GM03348 (cell line): ENCODE measurements around the gene MOB4.
A peak's percentile ranks its signal among the peaks of the same experiment; 100 is the strongest.
"Not testable (repeated sequence)": the region's sequence is repeated elsewhere in the genome, so short reads cannot be mapped to it uniquely, and the experiment has no call there.

Experiments
- DNase-seq: peaks from one replicate; pipeline ENCODE4 v3.0.0; 2012; ENCODE audit warnings: low spot score

Gene MOB4

DNA sequence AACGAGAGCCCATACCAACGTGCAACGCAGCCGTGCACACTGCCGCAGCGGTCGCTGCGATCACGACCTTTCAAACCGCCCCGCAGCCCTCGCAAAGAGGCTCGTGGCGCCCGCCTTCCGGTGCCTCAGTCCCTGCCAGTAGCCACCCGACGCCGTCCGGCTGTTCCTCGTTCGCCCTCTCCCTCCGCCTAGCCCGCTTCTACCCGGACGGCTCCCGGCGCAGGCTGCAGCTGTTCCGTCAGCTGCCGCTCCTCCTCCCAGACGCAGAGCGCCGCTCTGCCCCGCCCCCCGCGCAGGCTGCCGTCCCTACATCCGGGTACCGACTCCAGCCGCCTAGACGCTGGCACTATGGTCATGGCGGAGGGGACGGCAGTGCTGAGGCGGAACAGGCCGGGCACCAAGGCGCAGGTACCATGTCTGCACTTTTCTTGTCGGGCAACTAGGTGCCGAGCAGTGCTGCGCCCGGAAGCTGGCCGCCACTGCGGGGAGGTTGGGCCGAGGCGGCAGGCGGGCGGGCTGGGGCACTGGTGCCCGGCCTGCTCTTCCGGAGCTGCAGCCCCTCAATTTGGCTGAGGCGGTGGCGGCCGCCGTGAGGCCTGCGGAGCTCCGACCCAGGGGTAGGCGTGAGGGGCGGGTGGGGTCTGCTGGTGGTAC is at the start of gene MOB4:
MOB4 (plus strand) TSS at position 328 of the 654 bp plus-strand sequence; CDS start at position 349, 21 bp downstream.
- DNase-seq, result peak; percentile 97

DNA sequence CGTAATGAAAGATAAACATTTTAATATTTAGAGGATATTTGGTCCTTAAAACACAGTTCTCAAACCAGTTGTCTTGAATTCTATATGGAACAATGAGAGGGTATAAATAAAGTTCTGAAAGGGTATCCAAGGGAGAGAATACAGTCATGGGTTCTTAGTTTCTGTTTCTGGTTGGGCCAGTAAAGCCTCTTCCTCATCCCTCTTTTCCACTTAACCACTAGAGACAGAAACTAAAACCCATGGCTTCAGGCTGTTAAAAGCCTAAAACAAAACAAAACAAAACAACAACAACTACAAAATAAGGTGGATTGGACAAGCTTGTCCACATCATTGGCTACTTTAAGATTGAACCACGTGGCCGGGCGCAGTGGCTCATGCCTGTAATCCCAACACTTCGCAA is 43.7 kb upstream of the MOB4 start:
- DNase-seq, result no peak

DNA sequence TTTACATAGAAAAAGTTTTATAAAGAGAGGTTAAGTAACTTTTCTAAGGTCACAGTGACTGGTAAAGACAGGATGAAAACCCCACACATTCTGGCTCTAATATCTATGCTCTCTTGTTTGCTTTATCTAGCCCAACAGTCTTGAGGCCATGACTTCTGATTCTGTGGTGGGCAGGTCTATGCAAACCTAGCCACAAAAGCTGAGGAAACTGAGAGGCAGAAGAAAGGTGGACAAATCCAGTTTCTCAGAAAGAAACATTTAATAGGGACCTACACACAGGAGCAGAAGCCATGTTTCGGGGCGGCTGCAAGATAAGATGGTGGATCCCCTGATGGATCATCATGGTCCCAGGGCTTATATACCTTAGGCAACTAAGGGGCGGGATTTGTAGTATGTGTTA is 38.1 kb upstream of the MOB4 start:
- DNase-seq, result no peak

DNA sequence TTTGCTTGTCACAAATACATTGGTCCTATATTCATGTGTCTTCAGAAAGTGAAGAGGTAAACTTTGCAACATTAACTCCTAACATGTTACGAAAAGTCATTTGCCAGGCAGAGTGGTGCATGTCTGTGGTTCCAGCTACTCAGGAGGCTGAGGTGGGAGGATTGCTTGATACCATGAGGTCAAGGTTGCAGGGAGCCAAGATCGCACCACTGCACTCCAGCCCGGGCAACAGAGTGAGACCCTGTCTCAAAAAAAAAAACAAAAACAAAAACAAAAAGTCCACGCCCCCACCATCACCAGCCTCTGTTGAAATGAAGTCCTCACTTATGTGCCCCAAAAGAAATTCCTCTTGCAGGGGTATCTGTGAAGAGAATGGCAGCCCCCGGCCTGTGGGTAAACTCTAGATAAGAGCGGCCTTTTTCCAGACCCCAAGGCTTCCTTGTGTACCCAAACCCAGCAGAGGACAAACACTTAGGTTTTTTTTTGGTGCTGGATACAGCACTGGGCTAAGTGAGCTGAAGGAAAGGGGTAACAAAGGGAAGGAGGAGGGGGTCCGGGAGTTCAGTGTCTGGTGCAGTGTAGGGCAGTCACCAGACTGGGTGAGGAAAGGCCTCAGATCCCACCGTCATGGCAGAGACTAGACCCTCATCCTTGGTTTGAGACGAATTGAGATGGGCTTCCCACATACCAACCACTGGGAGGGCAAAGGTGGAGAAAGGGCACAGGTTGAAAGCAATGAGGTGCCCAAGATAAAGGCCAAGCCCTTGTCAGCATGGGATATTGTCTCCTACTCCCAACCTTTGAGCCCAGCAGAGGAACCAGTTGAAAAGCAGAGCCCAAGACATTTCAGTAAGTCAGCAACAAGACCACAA is 35.5 kb upstream of the MOB4 start:
- DNase-seq, result no peak

DNA sequence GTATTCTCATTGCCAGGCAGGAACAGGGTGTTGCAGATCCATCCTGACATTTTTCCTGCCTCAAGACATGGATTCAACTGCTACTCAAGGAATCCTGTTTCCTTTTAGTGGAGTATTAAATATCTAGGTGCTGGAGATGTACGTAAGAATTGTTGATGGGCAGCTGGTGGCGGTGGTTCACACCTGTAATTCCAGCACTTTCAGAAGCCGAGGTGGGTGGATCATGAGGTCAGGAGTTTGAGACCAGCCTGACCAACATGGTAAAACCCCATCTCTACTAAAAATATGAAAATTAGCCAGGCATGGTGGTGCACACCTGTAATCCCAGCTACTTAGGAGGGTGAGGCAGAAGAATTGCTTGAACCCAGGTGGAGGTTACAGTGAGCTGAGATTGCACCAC is 31.6 kb upstream of the MOB4 start:
- not testable (repeated sequence) for DNase-seq

DNA sequence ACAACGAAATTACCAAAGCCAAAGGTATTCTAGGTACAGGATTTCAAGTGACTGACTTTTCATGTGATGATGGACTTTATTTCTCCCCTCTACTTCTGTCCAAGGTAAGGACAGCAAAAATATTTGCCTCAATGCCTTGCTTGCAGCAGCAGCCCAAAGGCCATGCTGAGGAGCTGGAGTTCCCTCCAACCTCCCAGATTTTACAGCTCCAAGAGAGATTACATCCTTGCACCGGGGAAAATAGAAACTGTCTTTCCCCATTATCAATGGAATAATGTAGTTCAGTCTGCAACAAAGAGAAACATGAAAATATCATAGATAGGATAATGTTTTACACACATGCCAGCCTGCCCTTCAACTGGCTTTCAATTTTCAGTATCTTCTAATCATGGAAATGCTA is 29.7 kb upstream of the MOB4 start:
- DNase-seq, result no peak

DNA sequence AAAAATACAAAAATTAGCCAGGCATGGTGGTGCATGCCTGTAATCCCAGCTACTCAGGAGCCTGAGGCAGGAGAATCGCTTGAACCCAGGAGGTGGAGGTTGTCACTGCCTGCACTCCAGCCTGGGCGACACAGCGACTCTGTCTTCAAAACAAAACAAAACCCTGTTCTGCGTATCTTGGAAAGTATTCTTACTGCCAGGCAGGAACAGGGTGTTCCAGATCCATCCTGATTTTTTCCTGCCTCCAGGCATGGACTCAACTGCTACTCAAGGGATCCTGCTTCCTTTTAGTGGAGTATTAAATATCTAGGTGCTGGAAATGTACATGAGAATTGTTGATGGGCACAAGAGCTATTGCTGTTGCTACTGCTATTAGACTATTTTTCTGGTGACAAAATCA is 28.5 kb upstream of the MOB4 start:
- DNase-seq, result no peak

DNA sequence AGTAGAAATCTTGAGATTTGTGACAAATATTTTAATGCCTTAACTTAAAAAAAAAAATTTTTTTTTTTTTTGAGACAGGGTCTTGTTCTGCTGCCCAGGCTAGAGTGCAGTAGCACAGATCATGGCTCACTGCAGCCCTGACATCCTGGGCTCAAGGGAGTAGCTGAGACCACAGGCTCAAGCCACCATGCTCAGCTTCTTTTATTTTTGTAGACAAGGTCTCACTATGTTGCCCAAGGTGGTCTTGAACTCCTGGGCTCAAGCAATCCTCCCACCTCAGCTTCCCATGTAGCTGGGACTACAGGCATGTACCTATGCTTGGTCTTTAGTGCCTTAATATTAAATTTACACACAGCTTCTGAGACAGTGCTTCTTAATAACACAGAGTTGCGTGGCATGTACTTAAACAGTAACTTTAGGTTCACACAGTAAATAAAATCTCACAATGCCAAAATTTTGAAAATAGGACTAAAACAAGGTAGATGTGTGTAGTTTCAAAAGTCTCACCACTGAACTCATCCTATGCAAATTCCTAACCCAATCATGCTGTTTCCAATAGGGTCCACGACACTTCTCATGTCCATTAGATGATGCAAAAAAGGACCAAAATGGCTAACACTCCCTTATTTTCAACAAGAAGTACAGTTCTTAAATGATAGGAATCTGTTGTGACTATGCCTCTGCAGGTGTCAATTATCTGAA is 20.3 kb upstream of the MOB4 start:
- no peak for DNase-seq

DNA sequence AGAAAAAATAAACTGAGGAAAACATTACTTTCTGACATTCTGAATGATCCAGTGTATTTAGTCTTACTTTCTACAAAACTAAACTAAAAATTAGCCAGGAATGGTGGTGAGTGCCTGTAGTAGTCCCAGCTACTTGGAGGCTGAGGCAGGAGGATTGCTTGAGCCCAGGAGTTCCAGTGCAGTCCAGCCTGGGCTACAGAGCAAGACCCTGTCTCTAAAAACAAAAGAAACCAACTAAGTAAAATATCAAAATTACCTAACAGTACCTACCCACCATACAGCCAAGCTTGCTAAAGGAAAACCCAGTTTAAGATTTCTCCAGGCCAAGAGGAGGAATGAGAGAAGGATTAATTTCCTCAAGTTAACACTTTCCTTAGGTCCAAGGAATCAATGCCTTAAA is 19.2 kb upstream of the MOB4 start:
- no peak for DNase-seq

DNA sequence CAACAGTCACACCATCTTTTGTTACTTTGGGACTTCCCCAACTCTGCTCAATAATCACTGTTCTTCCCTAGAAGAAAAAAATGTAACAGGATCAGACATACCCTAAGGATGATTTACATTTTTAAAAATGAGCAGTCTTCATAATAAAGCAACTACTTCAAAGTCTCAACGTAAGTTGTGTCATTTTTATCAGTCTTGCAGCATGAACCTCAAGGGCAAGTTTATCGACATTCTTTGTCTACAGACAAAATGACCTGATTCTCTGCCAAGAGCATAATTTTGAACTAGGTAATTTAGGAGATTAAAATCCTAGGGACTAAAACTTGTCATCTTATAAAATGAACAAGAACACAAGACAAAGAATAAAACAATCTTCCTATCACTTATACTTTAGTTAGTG is 18.5 kb upstream of the MOB4 start:
- DNase-seq, result no peak

DNA sequence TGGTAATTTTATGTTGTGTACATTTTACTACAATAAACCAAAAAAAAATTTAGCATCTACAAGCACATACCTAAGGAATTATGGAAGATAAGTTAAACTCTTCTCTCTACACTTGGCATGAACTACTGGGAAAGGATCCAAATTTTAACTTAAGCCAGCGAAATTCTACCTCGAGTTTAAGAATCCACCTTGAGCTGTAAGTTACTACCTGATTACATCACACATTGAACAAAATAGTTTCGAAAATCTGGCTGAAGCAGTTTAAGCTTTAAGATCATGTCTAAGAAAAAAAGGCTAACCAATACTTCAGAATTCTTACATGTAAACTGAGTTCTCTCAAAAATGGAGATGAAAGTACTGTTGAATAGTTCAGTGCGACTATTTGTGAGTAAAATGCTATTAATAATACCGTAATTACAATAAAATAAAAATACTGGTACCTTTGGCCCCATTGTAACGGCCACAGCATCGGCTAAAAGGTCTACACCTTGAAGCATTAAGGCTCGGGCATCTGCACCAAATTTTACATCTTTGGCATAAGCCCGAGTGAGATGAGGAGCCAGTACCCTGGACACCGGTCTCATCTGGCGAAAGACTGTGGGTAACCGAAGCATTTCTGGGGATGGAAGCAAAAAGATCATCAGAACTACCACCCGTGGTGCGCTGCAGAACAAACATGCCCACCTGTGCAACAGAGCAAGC is 17.5 kb upstream of the MOB4 start:
- no peak for DNase-seq

DNA sequence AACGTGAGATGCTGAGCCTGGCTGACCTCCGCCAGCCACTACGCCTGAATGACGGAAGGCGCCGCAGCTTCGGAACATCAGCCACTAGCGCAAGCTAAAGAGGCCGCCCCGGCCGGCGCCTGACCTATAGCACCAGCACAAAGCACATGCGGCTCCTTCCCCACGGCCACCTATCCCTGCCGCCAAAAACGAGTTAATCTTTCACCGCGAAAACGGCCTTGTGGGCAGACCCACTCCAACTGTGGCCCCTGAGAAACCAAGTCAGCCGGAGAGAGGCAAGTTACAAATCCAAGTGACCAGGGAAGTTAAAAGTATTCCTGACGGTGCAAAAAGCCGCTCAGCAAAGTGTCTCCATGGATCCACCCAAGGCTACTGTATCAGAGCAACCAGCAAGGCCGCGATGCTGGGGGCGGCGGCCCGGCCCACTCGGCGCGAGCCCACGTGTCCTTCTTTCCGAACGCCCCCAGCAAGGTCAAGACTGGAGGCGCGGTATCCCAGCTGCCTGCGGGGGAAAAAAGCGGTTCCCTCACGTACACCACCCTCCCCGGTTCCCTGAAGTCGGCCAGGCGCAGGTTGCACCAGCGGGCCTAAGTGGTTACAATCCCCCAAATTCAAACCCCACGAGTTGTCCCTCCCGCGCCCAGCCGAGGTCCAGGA is 16.8 kb upstream of the MOB4 start:
- DNase-seq, result peak; percentile 57

DNA sequence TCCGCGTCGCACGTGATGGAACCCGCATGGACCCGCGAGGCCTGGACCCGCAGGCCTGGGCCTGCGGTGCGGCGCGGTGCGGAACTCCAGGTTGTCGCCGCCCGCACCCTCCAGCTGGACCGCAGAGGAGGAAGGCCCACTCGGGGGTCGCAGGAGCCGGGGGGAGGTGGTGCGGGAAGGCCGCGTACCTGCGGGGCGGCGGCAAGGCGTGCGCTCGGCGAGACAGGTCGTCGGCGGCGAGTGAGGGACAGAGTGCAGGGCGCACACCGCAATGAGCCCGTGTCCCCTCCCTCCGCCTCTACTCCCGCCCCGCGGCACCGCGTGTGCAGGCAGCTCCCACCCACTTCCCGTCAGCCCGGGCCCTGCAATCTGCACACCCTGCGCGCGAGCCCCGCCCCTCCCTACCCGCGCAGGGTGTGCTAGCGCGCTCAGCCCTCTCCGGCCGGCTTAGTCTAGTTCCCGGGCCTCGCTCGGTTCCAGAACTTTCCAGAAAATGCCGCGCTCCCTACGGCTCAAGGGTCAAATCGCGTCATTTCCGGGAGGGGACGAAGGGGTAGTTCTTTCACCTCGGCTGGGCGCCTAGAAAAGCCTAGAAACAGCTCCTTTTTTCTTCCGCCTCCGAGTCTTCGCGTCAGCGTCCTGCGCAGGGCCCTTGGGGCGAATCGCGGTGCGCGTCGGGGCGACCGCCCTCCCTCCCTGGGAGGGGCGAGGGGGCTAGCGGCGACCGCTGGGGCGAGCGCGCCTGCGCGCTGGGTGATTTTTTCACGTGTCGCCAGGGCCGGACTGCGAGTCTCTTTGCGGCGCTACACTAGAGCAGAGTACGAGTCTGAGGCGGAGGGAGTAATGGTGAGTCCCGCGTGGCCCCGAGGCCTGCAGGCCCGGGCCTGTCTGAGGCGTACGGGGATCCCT is 16.0 kb upstream of the MOB4 start, which contains the start of the genes HSPD1 and HSPE1:
HSPD1 (minus strand) TSS at position 247 of the 909 bp plus-strand sequence. CDS start 992 bp downstream, outside the sequence.
HSPE1 (plus strand) TSS at position 786 of the 909 bp plus-strand sequence; CDS start at position 844, 58 bp downstream.
- peak; percentile 98 for DNase-seq

DNA sequence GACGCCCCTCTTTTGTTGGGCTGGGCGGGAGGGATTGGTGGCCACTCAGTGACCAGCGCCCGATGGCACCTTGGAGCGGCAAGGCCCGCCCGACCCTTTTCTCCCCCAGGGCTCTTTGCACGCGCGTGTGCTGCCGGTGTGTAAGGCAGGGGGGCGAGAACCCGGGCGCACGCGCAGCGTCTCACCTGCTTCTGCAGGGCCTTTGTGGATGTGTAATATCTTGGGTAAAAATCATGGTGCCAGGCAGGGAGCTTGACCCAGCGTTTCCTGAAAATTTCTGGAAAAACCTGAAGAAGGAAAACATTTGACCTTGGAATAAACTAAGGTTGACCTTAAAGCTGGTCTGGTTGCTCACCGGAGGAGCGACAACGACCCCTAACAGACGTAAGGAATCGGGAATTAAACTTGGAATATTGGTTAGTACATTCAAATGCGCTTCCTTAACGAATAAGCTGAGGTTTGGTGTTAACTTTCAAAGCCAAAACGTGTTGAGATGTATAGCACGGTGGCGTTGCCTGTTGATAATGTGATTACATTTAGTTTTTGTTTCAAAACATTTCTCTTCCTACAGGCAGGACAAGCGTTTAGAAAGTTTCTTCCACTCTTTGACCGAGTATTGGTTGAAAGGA is 15.2 kb upstream of the MOB4 start:
- DNase-seq, result no peak

DNA sequence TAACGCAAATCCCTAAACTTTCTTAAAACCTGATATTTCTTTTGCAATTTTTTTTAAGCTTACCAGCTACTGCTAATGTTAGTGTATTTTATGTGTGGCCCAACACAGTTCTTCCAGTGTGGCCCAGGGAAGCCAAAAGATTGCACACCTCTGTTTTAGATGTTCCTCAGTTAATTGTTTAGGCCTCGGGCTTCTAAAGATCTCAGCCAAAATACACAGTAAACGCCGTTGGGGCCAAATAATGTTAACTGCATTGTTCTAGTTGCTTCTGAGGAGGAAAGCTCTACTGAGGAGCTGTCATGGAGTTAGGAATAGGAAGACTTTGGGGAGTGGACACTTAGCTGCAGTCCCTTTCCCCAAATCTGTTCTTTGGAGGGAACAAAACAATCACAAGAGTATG is 13.7 kb upstream of the MOB4 start:
- no peak for DNase-seq

DNA sequence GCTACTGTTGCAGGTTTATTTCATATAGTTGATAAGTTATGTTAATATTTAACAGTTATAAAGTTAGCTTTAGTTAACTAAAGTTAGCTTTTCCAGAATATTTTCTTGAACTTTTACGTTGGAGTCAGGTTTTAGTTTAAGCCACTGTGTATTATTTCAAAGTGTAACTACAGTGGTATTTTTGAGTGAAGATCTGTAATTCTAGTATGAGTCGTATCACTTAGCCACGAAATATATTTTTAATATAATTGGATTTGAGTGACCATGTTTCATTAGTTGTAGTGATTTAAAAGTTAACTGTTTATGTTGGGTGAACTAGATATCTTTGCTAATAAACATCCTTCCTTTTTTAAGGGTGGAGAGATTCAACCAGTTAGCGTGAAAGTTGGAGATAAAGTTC is 13.2 kb upstream of the MOB4 start:
- DNase-seq, result no peak

DNA sequence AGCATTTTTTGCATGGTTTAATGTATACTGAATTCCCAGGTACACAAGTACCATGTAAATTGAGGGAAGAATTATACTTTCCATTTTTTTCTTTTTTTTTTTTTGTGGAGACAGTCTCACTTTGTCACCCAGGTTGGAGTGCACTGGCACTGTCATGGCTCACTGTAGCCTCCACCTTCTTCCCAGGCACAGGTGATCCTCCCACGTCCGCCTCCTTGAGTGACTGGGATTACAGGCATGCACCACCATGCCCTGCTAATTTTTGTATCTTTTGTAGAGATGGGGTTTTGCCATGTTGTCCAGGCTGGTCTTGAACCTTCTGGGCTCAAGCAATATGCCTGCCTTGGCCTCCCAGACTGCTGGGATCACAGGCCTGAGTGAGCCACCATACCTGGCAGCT is 11.9 kb upstream of the MOB4 start:
- no peak for DNase-seq

DNA sequence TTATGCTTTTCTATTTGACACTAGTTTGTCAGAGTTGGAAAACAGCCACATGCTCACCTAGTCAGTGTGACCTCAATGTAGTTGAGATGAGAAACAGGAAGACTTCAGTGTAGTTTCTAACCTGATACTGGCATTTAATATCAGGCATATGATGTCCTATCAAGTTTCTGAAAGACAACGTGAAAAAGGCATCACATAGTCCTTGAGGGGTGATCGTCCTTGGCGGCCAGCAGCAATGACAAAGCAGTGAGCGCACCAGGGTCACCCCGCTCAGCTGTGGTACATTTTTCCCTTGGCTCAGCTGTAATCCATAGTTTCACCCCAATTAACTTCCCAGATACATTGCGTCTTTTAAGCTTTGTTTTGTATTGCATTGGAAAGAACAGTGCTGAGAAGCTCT is 11.4 kb upstream of the MOB4 start:
- DNase-seq, result no peak

DNA sequence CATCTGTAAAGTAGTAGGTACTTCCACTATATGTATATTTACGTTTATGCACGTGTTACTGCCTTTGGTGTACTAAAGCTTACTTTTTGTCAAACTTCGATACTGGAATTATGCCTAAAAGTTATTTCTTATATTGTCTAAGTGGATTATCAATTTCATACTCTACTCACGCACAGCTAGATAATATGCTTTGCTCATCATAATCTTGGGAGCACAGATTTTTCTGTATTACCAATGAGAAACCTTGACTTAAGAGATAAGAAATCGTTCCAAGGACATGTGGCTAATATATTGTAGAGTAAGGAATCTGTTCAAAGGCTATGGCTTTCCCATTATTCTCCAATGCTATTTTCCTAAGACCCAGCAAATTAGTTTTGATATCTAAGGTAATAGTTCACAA is 9.2 kb upstream of the MOB4 start:
- no peak for DNase-seq

DNA sequence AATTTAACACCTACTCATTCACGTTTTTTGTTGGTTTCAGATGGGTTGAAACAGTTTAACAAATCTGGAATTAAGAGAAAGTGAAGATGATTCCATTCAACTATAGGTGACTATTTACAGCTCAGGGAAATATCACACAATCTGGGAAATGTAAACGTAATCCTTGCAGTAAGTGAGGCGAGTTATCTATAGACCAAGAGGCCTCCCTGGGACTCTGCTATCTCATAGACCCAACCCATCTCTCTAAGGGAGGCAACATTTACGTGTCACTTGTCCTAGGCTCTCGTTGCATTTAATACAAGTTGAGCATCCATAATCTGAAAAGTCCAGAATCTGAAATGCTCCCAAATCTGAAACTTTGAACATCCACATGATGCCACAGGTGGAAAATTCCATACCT is 2.0 kb upstream of the MOB4 start:
- DNase-seq, result no peak
